Retina (tissue), 1 donor: ENCODE results near the gene DICER1.
A peak's percentile ranks its signal among the peaks of the same experiment; 100 is the strongest.

Source experiments
- DNase-seq: peaks from one replicate; pipeline ENCODE4 v3.0.0-alpha.2; 2016

DICER1 gene

DNA sequence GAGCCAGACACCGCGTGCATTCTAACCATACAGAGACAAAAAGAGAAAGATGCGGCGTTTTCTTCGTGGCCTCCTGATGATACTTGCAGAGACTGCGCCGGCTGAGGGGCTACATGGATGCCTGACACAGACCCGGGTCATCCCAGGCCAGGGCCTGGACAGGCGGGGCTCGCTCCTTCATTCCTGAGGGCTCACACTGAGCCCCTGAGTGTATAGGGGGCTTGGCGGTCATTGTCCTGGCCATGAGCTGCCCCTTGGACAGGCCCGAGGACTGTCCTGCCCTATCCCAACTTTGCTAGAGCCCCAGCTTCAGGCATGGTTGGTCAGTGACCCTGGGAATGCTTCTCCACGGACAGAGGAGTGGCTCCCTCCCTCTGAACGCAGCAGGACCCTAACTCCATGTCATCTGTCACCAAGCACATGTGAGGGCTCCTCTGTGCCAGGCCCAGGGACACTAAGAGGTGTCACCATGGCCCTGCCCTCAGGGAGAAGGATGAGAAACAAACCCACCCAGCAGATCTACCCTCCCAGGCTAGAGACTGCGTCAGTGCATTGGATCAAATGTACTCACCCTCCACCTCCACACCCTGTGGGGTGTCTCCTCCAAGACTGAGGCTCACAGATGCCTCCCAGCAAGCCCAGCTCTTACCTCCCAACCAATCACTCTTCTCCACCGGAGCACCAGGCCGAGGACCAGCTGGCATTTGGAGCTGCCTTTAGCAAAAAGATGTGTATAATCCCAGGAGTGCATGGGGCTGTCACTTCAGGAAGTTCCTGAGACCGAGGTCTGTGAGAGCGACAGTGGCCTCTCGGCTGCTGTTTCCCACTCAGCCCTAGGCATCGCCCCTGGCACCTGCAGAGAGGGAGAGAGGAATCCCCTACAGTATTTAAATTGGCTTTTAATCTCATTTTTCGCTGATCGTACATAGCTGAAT, 102.7 kb downstream of the DICER1 start:
- DNase-seq = peak; percentile 57

GRCh38 chr14:95052016-95052585, 105.2 kb downstream of the DICER1 start:
- DNase-seq = no peak

DNA sequence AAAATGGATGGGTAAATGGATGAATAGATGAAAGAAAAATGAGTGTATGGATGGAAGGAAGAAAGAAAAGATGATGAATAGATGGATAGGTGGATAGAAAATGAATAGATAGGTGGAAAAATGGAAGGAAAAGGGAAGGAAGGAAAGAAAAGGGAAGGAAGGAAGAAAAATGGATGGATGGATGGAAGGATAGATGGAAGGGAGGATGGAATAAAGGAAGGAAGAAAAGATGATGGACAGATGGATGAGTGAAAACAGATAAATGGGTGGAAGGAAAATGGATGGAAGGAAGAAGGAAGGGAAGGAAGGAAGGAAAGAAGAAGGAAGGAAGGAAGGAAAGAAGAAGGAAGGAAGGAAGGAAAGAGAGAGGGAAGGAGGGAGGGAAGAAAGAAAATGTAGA, 107.4 kb downstream of the DICER1 start:
- no peak for DNase-seq

- no peak for DNase-seq
Measured at GRCh38 chr14:95048771-95049312, 108.5 kb downstream of the DICER1 start.

- no peak for DNase-seq
Measured at GRCh38 chr14:95047754-95048153, 109.6 kb downstream of the DICER1 start.

GRCh38 chr14:95046711-95047681, 110.3 kb downstream of the DICER1 start:
- no peak for DNase-seq

DNA sequence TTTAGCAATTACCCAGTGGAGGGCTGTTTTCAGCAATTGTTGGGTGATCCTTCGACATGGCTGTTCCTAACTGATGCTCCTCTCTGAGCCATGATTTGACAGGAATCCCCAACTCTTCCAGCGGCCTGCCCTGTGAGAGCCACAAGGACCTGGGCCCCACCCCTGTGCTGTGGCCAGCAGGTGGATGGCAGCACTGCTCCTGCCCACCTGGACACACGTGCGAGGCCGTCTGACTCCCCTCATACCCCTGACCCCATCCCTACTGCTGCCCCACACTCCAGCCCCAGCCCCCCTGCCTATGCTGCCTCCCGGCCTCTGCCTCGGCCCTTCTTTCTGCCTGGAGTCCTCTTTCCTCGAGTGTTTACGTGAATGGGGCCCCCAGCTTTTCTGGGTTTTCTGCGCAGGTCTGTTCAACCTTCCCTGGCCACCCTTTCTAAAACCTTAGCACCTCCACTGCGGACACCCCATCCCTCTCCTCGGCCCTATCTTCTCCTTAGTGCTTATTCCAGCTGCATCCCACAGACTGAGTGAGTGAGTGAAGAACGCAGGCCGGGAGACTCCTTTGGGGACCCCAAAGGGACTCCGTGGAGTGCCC, 111.4 kb downstream of the DICER1 start:
- no peak for DNase-seq

GRCh38 chr14:95045106-95045701, 112.1 kb downstream of the DICER1 start:
- DNase-seq = peak; percentile 38

DNA sequence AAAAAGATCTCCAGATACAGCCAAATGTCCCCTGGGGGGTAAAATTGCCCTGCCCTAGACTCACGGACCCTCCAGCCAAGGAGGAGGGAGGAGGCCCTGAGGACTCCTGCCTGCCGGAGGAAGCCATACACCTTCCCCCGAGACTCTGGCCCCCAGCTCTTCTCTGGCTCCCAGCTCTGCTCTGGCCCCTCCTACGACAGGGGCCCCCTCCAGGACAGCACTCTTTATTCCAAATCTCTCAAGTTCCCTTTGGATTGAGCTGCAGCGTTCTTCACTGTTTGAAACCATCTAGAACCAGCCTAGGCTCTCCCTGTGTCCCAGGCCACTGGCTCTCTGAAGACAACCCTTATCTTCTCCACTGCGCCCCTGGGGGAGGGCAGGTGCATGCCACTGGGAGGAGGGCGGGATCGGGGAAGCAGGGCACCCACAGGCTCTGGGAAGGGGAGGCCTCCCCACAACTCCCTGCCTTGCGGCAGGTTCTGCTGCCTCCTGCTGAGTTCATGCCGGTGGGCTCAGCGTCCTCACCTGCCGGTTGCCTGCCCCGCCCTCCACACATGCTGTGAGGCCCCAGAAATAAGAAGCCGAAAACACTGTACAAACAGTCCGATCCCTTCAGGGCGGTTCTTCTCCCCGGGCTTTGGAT, 112.7 kb downstream of the DICER1 start:
- DNase-seq = no peak

GRCh38 chr14:95043732-95044462, 113.4 kb downstream of the DICER1 start:
- DNase-seq = no peak

GRCh38 chr14:95043314-95043713, 114.0 kb downstream of the DICER1 start:
- DNase-seq = no peak

GRCh38 chr14:95041477-95042020, 115.8 kb downstream of the DICER1 start:
- no peak for DNase-seq

DNA sequence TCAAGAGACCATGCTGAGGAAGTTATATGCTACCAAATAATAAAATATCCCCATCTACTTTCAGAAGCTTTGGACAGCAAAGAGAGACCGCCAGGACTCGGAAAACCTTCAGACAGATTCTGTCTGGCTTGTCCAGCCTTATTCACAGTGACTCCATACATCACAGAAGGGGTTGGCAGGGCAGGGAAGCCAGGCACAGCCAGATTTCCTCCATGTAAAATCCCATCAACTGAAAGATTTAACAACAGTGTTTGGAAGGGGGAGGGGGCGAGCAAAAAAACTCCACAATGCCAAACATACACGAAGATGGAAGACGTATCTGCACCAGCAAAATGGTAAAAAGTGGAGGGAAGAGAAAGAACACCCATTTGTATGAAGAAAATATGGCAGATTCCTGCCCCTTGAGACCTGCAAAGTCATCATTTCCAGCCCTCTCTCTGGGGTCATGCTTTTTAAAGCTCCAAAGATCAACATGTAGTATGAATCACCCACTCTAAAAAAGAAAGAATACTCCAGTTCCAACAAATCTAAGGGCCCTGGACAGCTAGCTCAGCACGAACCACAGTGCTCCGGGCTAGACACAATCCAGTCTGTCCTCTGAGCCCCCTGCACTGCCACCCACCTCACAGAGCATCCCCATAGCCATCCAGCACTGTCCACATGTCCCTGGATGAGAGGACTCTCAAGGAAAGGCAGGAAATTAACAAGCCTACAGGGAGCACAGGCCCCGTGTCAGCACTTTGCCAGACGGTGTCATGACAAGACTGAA, 116.4 kb downstream of the DICER1 start:
- no peak for DNase-seq

- DNase-seq = no peak
Measured at GRCh38 chr14:95039993-95040348, 117.4 kb downstream of the DICER1 start.

DNA sequence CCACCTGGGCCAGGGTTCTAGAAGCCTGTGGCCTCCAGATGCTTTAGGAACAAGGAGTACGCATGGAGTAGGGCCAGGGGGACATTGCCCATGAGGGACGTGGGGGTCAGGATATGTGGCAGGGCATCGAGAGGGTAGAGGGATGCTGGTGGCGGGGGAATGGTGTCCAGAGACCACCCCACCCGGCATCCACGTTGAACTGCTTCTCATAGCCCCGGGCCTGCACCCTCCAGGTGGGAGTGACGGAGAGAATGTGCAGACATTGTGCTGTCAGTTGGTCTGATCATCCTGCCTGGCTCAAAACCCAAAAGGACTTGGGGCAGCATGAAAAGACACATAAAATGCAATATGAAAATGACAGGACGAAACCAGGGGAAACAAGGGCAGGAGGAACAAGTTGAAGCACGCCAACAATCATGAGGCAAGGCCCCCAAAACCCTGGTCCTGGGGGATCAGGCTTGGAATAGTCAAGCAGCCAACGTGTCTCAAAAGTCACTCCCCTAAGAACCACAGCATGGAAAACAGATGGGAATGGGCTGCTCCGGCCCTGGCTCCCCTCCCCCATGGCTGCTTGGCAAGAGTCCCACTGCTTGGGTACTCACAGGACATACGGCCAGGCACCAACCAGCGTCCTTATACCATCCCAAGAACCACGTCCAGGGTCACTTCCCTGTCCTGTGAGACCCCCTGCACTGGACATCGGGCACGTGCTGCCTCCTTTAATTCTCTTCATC, 117.9 kb downstream of the DICER1 start:
- no peak for DNase-seq

DNA sequence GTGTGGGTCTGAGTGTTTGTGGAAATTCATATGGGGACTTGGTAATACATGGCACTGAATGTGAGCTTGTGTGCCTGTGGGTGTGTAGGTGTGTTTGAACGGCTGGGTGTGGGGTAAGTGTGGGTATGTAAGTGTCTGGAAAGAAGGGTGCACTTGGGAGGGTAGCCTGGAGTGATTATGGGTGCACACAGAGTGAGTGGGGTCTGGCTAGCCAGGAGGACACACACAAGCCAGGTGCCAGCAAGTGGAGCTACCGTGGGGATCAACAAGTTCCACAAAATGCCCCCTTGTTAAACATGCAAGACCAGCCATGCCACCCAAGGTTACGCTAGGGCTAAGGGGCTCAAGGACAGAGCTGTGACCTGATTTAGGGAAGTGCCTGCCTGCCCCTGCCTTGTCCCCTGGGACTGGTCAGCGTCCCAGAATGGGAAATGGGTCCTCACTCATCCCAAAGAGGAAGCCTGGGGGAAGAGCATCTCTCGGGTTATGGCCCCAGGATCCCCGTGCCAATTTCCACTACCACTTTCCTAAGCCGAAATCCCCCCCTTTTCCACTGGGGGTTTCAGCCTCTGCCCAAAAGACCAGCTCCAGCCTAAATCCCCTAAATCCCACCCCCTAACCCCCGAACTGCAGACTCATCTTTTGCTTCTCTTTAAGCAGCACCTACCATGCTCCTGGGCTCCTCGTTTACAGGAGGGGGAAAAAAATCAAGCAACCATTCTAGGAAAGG, 118.6 kb downstream of the DICER1 start:
- DNase-seq = no peak

DNA sequence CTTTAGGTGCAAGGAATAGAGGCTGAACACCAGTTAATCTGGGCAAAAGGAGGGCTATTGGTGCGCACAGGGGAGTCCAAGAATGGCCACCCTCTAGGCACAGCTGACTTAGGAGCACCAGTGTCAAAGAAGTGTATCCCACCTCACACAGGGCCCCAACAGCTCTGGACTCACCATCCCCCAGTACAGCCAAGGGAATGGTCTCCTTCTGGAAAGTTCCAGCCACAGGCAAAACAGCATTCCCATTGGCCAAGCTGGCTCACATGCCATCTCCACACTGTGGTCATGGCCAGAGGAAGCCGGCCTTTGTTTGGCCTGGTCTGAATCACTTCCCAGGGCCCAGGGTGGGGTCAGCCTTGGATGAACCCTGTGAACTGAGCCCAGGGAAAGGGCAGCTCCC, 120.1 kb downstream of the DICER1 start:
- DNase-seq = no peak
